MCF 10A (cell line): ENCODE data around the gene LHFPL2. TPM values are rescaled to one million over a fixed set of nuclear protein-coding genes. Genes with fewer than 3 reads are reported as not detected.

Experiments used
- BruUV-seq: library from RNA; stranded (reverse); fragments of 400-500 nt; replicated peaks from 2 replicates; lab custom pipeline; 2021; lab: Mats Ljungman, UMichigan
- CTCF ChIA-PET: fragments of 300-600 bp; sonication (Branson Sonifier 250); formaldehyde crosslinking; extraction: SDS; loops from one replicate; lab custom pipeline; 2021; ENCODE audit warnings: antibody characterized with exemption, inconsistent platforms; lab: Yijun Ruan, JAX
- POLR2A ChIA-PET: fragments of 300-600, 350-650 bp; sonication (Branson Sonifier 250); formaldehyde crosslinking; extraction: SDS; loops from one replicate; lab custom pipeline; 2020; ENCODE audit warnings: antibody characterized with exemption, inconsistent platforms; lab: Yijun Ruan, JAX
- DNase-seq: peaks from one replicate; pipeline ENCODE4 v3.0.0-alpha.2; 2018; ENCODE audit not compliant: unreplicated experiment
- H3K27ac Mint-ChIP-seq: one replicate; pipeline ENCODE4 v1.8.0; 2022; ENCODE audit warnings: mild to moderate bottlenecking, low read depth, mixed read lengths; ENCODE audit not compliant: unreplicated experiment
- H3K27me3 Mint-ChIP-seq: one replicate; pipeline ENCODE4 v1.8.0; 2022; ENCODE audit warnings: mixed read lengths; ENCODE audit not compliant: insufficient read depth, unreplicated experiment
- H3K36me3 Mint-ChIP-seq: one replicate; pipeline ENCODE4 v1.8.0; 2022; ENCODE audit warnings: mild to moderate bottlenecking, moderate library complexity, mixed read lengths; ENCODE audit not compliant: insufficient read depth, unreplicated experiment
- H3K4me1 Mint-ChIP-seq: one replicate; pipeline ENCODE4 v1.8.0; 2022; ENCODE audit warnings: mixed read lengths; ENCODE audit not compliant: insufficient read depth, unreplicated experiment
- H3K4me3 Mint-ChIP-seq: one replicate; pipeline ENCODE4 v1.8.0; 2022; ENCODE audit warnings: mild to moderate bottlenecking, moderate library complexity, mixed read lengths; ENCODE audit not compliant: unreplicated experiment
- H3K9me3 Mint-ChIP-seq: one replicate; pipeline ENCODE4 v1.8.0; 2022; ENCODE audit warnings: mixed read lengths; ENCODE audit not compliant: unreplicated experiment
- intact Hi-C: fragments of 100-400 bp; cut with micrococcal nuclease; formaldehyde crosslinking; loops from 2 replicates; pipeline ENCODE4 v1.14.1; 2022
- total RNA-seq: library from RNA; stranded (reverse); gene quantifications from 2 replicates; pipeline ENCODE4 v1.2.3, GENCODE V29; 2022
- TF ChIP-seq, protein P1 (sequence below): fragments of 200-600 bp; IDR thresholded peaks from one replicate; pipeline ENCODE4 v1.8.0; 2022; ENCODE audit warnings: antibody characterized with exemption, mild to moderate bottlenecking; ENCODE audit not compliant: unreplicated experiment

The LHFPL2 gene
- total RNA-seq, 1 experiment from 2014 or later, result 45.9 TPM

DNA sequence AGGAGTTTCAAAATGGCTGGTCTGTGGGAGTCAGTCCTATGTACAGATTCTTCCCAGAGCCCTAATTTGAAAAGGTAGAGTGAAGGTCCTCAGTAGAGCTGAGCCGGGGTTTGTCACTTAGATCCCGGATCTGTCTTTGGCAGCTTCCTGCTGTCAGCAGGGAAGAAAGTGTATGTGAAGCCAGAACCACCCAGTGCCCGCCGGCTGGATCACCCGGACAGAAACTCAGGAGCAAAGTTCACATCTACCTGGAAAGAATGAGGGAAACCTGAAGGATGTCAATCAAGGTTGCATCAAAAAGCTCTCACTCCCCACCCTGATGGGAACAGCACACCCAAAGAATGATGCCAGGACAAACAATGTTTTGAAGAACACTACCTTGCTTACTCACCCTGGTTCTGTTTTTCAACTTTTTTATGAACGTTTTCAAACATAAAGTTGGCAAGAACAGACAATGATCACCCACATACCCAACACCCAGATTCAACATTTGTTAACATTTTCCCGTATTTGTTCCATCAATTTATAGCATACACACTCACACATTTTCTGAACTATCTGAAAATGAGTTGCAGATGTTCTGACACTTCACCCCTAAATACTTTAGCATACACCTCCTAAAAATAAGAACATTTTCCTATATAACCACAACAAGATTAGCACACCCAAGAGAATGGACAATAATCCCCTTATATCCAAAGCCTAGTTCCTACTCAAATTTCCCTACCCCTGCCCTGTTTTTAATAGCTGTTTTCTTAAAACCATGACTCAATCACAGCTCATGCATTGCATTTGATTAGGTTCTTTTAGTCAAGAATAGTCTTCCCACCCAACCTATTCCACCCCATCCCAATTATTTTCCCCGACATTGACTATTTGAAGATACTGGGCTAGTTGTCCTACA lies 133.9 kb downstream of the LHFPL2 start:
- Mint-ChIP-seq H3K4me3 (peak overlapping the region; percentile 10), H3K36me3 (peaks cover 6% of the 10 kb centered on the region), H3K9me3 (no peaks in the 10 kb centered on the region), H3K27me3 (no peaks in the 10 kb centered on the region), H3K4me1 (peaks cover 50% of the 10 kb centered on the region), H3K27ac (peak overlapping the region; percentile 90)
- BruUV-seq, result no TSS peak
- peak; percentile 64 for DNase-seq
- ChIA-PET CTCF (interaction anchor here (0.6 to 1.2 kb wide), 2 partner anchors 406 to 676 kb away, joined by 3 read pairs; no protein-coding TSS in a partner anchor), POLR2A (interaction anchor here (0.6 to 2.2 kb wide), 6 partner anchors 9 to 219 kb away, joined by 3 to 12 read pairs (median 3); no protein-coding TSS in a partner anchor)
- intact Hi-C loops, result no loop called here
- TF ChIP-seq, protein P1, sequence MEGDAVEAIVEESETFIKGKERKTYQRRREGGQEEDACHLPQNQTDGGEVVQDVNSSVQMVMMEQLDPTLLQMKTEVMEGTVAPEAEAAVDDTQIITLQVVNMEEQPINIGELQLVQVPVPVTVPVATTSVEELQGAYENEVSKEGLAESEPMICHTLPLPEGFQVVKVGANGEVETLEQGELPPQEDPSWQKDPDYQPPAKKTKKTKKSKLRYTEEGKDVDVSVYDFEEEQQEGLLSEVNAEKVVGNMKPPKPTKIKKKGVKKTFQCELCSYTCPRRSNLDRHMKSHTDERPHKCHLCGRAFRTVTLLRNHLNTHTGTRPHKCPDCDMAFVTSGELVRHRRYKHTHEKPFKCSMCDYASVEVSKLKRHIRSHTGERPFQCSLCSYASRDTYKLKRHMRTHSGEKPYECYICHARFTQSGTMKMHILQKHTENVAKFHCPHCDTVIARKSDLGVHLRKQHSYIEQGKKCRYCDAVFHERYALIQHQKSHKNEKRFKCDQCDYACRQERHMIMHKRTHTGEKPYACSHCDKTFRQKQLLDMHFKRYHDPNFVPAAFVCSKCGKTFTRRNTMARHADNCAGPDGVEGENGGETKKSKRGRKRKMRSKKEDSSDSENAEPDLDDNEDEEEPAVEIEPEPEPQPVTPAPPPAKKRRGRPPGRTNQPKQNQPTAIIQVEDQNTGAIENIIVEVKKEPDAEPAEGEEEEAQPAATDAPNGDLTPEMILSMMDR, result no peak

DNA sequence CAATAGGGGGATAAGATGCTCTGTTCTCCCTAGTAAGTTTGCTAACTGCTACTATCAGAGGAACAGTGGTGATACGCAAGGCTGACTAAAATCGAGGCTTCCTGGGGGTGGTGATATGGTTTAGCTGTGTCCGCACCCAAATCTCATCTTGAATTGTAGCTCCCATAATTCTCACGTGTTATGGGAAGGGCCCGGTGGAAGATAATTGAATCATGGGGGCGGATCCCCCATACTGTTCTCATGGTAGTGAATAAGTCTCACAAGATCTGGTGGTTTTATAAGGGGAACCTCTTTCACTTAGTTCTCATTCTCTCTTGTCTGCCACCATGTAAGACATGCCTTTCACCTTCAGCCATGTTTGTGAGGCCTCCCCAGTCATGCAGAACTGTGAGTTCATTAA lies 135.1 kb downstream of the LHFPL2 start:
- Mint-ChIP-seq H3K9me3 (no peaks in the 10 kb centered on the region), H3K4me1 (peaks cover 39% of the 10 kb centered on the region), H3K27ac (peak overlapping the region; percentile 90), H3K36me3 (peaks cover 16% of the 10 kb centered on the region), H3K4me3 (no peak overlapping the region), H3K27me3 (no peaks in the 10 kb centered on the region)
- BruUV-seq, result no TSS peak
- ChIA-PET CTCF (no interaction called here), POLR2A (no interaction called here)
- intact Hi-C loops, result no loop called here
- TF ChIP-seq, protein P1, result no peak
- DNase-seq, result no peak

- Mint-ChIP-seq H3K36me3 (peaks cover 9% of the 10 kb centered on the region), H3K27me3 (no peaks in the 10 kb centered on the region), H3K27ac (no peak overlapping the region), H3K4me1 (peaks cover 34% of the 10 kb centered on the region), H3K4me3 (no peak overlapping the region), H3K9me3 (no peaks in the 10 kb centered on the region)
- no peak for DNase-seq
- intact Hi-C loops, result no loop called here
- TF ChIP-seq, protein P1, result no peak
- ChIA-PET POLR2A (interaction anchor here (1.2 to 1.4 kb wide), 2 partner anchors 11 to 12 kb away, joined by 3 to 4 read pairs; no protein-coding TSS in a partner anchor), CTCF (no interaction called here)
- BruUV-seq, result no TSS peak
Observed at GRCh38 chr5:78512435-78512834, 136.1 kb downstream of the LHFPL2 start.
